CD14-positive monocyte (primary cell): ENCODE data around the gene KIF1B. TPM values are rescaled to one million over a fixed set of nuclear protein-coding genes. Genes with fewer than 3 reads are reported as not detected.

Experiments
- DNase-seq, 3 donors: peaks; one replicate each; pipeline ENCODE4 v3.0.0-alpha.2; 2011 to 2022
- H2AFZ ChIP-seq: 2 replicates; pipeline ENCODE4 v1.6.0; 2012; ENCODE audit warnings: mild to moderate bottlenecking, low read depth, low read length, inconsistent platforms; ENCODE audit not compliant: insufficient read depth, poor library complexity, severe bottlenecking
- H3K27ac ChIP-seq, 2 donors: 1 replicate in 1 of 2; 2 replicates in 1 of 2; pipeline ENCODE4 v1.5.1; 2012 to 2013; ENCODE audit warnings: low read length in 2 of 2, control low read depth in 1 of 2, inconsistent platforms in 1 of 2, low read depth in 1 of 2, mild to moderate bottlenecking in 1 of 2
- H3K27me3 ChIP-seq, 2 donors: one replicate each; pipeline versions ENCODE4 v1.6.0 to v1.6.1; 2011 to 2013; ENCODE audit warnings: low read length in 2 of 2; ENCODE audit not compliant: control insufficient read depth in 2 of 2, insufficient read depth in 2 of 2
- H3K36me3 ChIP-seq, 2 donors: replicated peaks in 1 of 2; 1 replicate in 1 of 2; 2 replicates in 1 of 2; pipeline versions ENCODE4 v1.5.1 to v1.6.1; 2012 to 2013; ENCODE audit warnings: low read length in 2 of 2, control low read depth in 1 of 2, inconsistent platforms in 1 of 2, mild to moderate bottlenecking in 1 of 2; ENCODE audit not compliant: insufficient read depth in 2 of 2, control insufficient read depth in 1 of 2
- H3K4me1 ChIP-seq, 2 donors: 1 replicate in 1 of 2; 2 replicates in 1 of 2; pipeline versions ENCODE4 v1.5.1 to v1.6.1; 2012 to 2013; ENCODE audit warnings: low read length in 2 of 2, control low read depth in 1 of 2, inconsistent platforms in 1 of 2, mild to moderate bottlenecking in 1 of 2, moderate library complexity in 1 of 2; ENCODE audit not compliant: insufficient read depth in 2 of 2, control insufficient read depth in 1 of 2
- H3K4me2 ChIP-seq: replicated peaks from 2 replicates; pipeline ENCODE3; 2012; ENCODE audit warnings: low read length, moderate library complexity, mild to moderate bottlenecking; ENCODE audit not compliant: poor library complexity, severe bottlenecking; ENCODE audit errors: extremely low read depth
- H3K4me3 ChIP-seq, 3 experiments: fragments of 200-600 bp in 1 of 3; sonication (generic) in 1 of 3; replicated peaks in 1 of 3; 1 replicate in 2 of 3; 2 replicates in 1 of 3; pipeline ENCODE4 v1.5.1; 2011 to 2013; ENCODE audit warnings: low read length in 3 of 3, mild to moderate bottlenecking in 3 of 3, control low read depth in 2 of 3, low read depth in 2 of 3, inconsistent platforms in 1 of 3, moderate library complexity in 1 of 3
- H3K79me2 ChIP-seq: 2 replicates; pipeline ENCODE4 v1.6.0; 2012; ENCODE audit warnings: mild to moderate bottlenecking, control low read depth, inconsistent platforms, low read length, moderate library complexity; ENCODE audit not compliant: insufficient read depth
- H3K9ac ChIP-seq: 2 replicates; pipeline ENCODE4 v1.6.0; 2017; ENCODE audit warnings: low read length, mild to moderate bottlenecking; ENCODE audit not compliant: insufficient read depth, poor library complexity, severe bottlenecking
- H3K9me3 ChIP-seq, 2 donors: replicated peaks in 1 of 2; 1 replicate in 1 of 2; 2 replicates in 1 of 2; pipeline versions ENCODE4 v1.5.1 to v1.6.1; 2012 to 2013; ENCODE audit warnings: low read length in 2 of 2, control low read depth in 1 of 2; ENCODE audit not compliant: control insufficient read depth in 1 of 2, insufficient read depth in 1 of 2
- H4K20me1 ChIP-seq: 2 replicates; pipeline ENCODE4 v1.6.0; 2012; ENCODE audit warnings: mild to moderate bottlenecking, low read length, control low read depth, moderate library complexity; ENCODE audit not compliant: insufficient read depth
- H3K27ac Mint-ChIP-seq, 7 donors: one replicate each; pipeline ENCODE4 v1.8.0; 2020; ENCODE audit warnings: mild to moderate bottlenecking in 7 of 7, mixed read lengths in 7 of 7, moderate library complexity in 6 of 7, inconsistent platforms in 2 of 7
- H3K27me3 Mint-ChIP-seq, 3 donors: one replicate each; pipeline ENCODE4 v1.8.0; 2021 to 2022; ENCODE audit warnings: low read depth in 3 of 3, mild to moderate bottlenecking in 3 of 3, mixed read lengths in 3 of 3, moderate library complexity in 3 of 3, inconsistent platforms in 1 of 3
- H3K36me3 Mint-ChIP-seq, 2 donors: one replicate each; pipeline ENCODE4 v1.8.0; 2020; ENCODE audit warnings: mixed read lengths in 2 of 2, inconsistent platforms in 1 of 2, mild to moderate bottlenecking in 1 of 2
- H3K4me1 Mint-ChIP-seq: one replicate; pipeline ENCODE4 v1.8.0; 2020; ENCODE audit warnings: mild to moderate bottlenecking, mixed read lengths
- H3K4me3 Mint-ChIP-seq, 2 donors: one replicate each; pipeline ENCODE4 v1.8.0; 2020; ENCODE audit warnings: mild to moderate bottlenecking in 2 of 2, mixed read lengths in 2 of 2, moderate library complexity in 1 of 2
- H3K9me3 Mint-ChIP-seq, 7 donors: one replicate each; pipeline ENCODE4 v1.8.0; 2020 to 2022; ENCODE audit warnings: mixed read lengths in 7 of 7, mild to moderate bottlenecking in 6 of 7, moderate library complexity in 6 of 7, inconsistent platforms in 2 of 7
- CTCF ChIP-seq: fragments of 200-600 bp; IDR thresholded peaks from one replicate; pipeline ENCODE4 v1.8.0; 2022; ENCODE audit warnings: antibody characterized with exemption, mild to moderate bottlenecking
- WGBS: methylation state at CpG from one replicate; pipeline ENCODE4 v1.1.5; 2013; ENCODE audit warnings: missing lambda C conversion rate; ENCODE audit not compliant: insufficient coverage; 5-methylcytosine and 5-hydroxymethylcytosine counted together
- intact Hi-C, 2 donors: fragments of 100-400 bp; cut with micrococcal nuclease; formaldehyde crosslinking; loops; one replicate each; pipeline versions ENCODE4 v1.15.0 to v1.15.1; 2023
- polyA plus RNA-seq, 3 donors: library from polyadenylated mRNA; depleted of rRNA in 1 of 3; unstranded in 2 of 3; stranded (reverse) in 1 of 3; fragments of 300-500 nt in 2 of 3; fragments of >200 nt in 1 of 3; fragmentation: Illumina TruSeq in 2 of 3; gene quantifications; 1 replicate in 2 of 3; 2 replicates in 1 of 3; pipeline ENCODE4 v1.2.3, GENCODE V29; 2012 to 2021

Gene KIF1B
- polyA plus RNA-seq, 3 donors: 3.0 to 7.0 (median 3.3) TPM

- H3K36me3 ChIP-seq: no peaks in the 10 kb centered on the region
- H3K4me3 Mint-ChIP-seq: no peak overlapping the region
- peaks cover 0 to 8% (median 5%) of the 10 kb centered on the region in 7 donors for H3K9me3 Mint-ChIP-seq
- no peak for TF ChIP-seq CTCF
- DNase-seq: no peak
- intact Hi-C loops: loop anchor here (5.0 to 10.0 kb wide), 2 partner anchors 83 to 85 kb away; partner anchors contain the start of genes DFFA (in 2 of the 2) and PEX14 (in 2 of the 2)
- H3K4me2 ChIP-seq: peak overlapping the region; percentile 71
- peaks cover 31 to 42% of the 10 kb centered on the region in 2 donors for H3K4me1 ChIP-seq
- peaks cover 42% of the 10 kb centered on the region for H3K4me1 Mint-ChIP-seq
- 92% methylated on average over 3 of the region's 6 CpGs for WGBS
- no peaks in the 10 kb centered on the region for H3K27me3 ChIP-seq
- H3K9me3 ChIP-seq: no peaks in the 10 kb centered on the region
- no peak overlapping the region for H3K9ac ChIP-seq
- peak overlapping the region in 1 of 3 experiments; percentile 66 for H3K4me3 ChIP-seq
- no peak overlapping the region for H2AFZ ChIP-seq
- H3K36me3 Mint-ChIP-seq: peaks cover 7 to 16% of the 10 kb centered on the region in 2 donors
- H4K20me1 ChIP-seq: no peaks in the 10 kb centered on the region
- H3K27ac ChIP-seq: peak overlapping the region; percentile 70 to 85
- peaks cover 21% of the 10 kb centered on the region for H3K79me2 ChIP-seq
- H3K27ac Mint-ChIP-seq: peak overlapping the region; percentile 79 to 96 (median 90)
- no peaks in the 10 kb centered on the region for H3K27me3 Mint-ChIP-seq
Observed at GRCh38 chr1:10389271-10389973, 179.1 kb downstream of the KIF1B start.

GRCh38 chr1:10396870-10397269, 186.5 kb downstream of the KIF1B start:
- no peak for TF ChIP-seq CTCF
- intact Hi-C loops: no loop called here
- peaks cover 0 to 7% of the 10 kb centered on the region in 2 donors for H3K36me3 ChIP-seq
- H3K4me1 ChIP-seq: peaks cover 25 to 31% of the 10 kb centered on the region in 2 donors
- H3K9ac ChIP-seq: no peak overlapping the region
- peaks cover 66% of the 10 kb centered on the region for H3K79me2 ChIP-seq
- Mint-ChIP-seq H3K4me1 (peaks cover 36% of the 10 kb centered on the region), H3K36me3 (peaks cover 10 to 13% of the 10 kb centered on the region in 2 donors), H3K4me3 (no peak overlapping the region), H3K9me3 (peaks cover 0 to 14% (median 6%) of the 10 kb centered on the region in 7 donors), H3K27ac (no peak overlapping the region), H3K27me3 (no peaks in the 10 kb centered on the region)
- H3K9me3 ChIP-seq: no peaks in the 10 kb centered on the region
- no peaks in the 10 kb centered on the region for H3K27me3 ChIP-seq
- no peak overlapping the region for H2AFZ ChIP-seq
- 100% methylated on average over 2 of the region's 3 CpGs for WGBS
- no peak overlapping the region for H3K4me2 ChIP-seq
- peaks cover 24% of the 10 kb centered on the region for H4K20me1 ChIP-seq
- no peak overlapping the region for H3K4me3 ChIP-seq
- DNase-seq: no peak
- H3K27ac ChIP-seq: no peak overlapping the region
